ENCODE data around the gene ZNF821. TPM values are rescaled to one million over a fixed set of nuclear protein-coding genes. Genes with fewer than 3 reads are reported as not detected.
"Not testable (repeated sequence)": the region's sequence is repeated elsewhere in the genome, so short reads cannot be mapped to it uniquely, and the experiment has no call there.

Gene ZNF821
- total RNA-seq, 1 experiment from 2014 or later = 6.4 TPM

GRCh38 chr16:71834291-71834690 lies 49.7 kb downstream of the ZNF821 start:
- intact Hi-C loops (cut with micrococcal nuclease; ENCODE audit: unreplicated experiment) = no loop called here
- in situ Hi-C loops (cut with HindIII; ENCODE audit: low pct_unique_long_range_greater_than_20kb, low sequenced_read_pairs) = no loop called here
- no peaks in the 10 kb centered on the region for H3K9me3 ChIP-seq (ENCODE audit: control insufficient read depth, insufficient read depth, low read depth, low read length)
- BruUV-seq (replicated peaks) = no TSS peak
- ATAC-seq (no peak), DNase-seq (ENCODE audit: low read depth, low spot score) (no peak)
- TF ChIP-seq CTCF (IDR thresholded peaks at IDR 0.05) (no peak), REST (IDR thresholded peaks at IDR 0.05; ENCODE audit: insufficient read depth in 1 of 2, low read depth in 2 of 2, low read length in 1 of 2) (no peak), SIN3A (IDR thresholded peaks at IDR 0.05; ENCODE audit: borderline replicate concordance, insufficient read depth, low read depth, low read length) (no peak)
- CTCF ChIA-PET = no interaction called here
- H3K4me3 ChIP-seq (ENCODE audit: low read depth in 2 of 2, low read length in 2 of 2) = no peak overlapping the region
- H3K36me3 ChIP-seq (ENCODE audit: control insufficient read depth, insufficient read depth, low read length) = no peaks in the 10 kb centered on the region
- no peaks in the 10 kb centered on the region for H3K4me1 ChIP-seq (ENCODE audit: control insufficient read depth, insufficient read depth, low read length)
- POLR2A ChIA-PET = interaction anchor here (0.5 kb wide), 1 partner anchor 15 kb away, joined by 15 read pairs; no protein-coding TSS in a partner anchor
- no peak overlapping the region for H3K27ac ChIP-seq (ENCODE audit: low read length)
- no peaks in the 10 kb centered on the region for H3K27me3 ChIP-seq (ENCODE audit: control insufficient read depth, insufficient read depth, low read length)

GRCh38 chr16:71832112-71832511 lies 51.9 kb downstream of the ZNF821 start:
- H3K36me3 ChIP-seq (ENCODE audit: control insufficient read depth, insufficient read depth, low read length); H3K27ac ChIP-seq (ENCODE audit: low read length); BruUV-seq (replicated peaks); H3K4me3 ChIP-seq (ENCODE audit: low read depth in 2 of 2, low read length in 2 of 2); in situ Hi-C loops (cut with HindIII; ENCODE audit: low pct_unique_long_range_greater_than_20kb, low sequenced_read_pairs); H3K9me3 ChIP-seq (ENCODE audit: control insufficient read depth, insufficient read depth, low read depth, low read length); H3K27me3 ChIP-seq (ENCODE audit: control insufficient read depth, insufficient read depth, low read length); H3K4me1 ChIP-seq (ENCODE audit: control insufficient read depth, insufficient read depth, low read length); intact Hi-C loops (cut with micrococcal nuclease; ENCODE audit: unreplicated experiment); ATAC-seq; DNase-seq (ENCODE audit: low read depth, low spot score); POLR2A ChIA-PET; CTCF ChIA-PET: not testable (repeated sequence)

GRCh38 chr16:71831698-71832097 lies 52.3 kb downstream of the ZNF821 start:
- ATAC-seq; CTCF ChIA-PET; H3K4me1 ChIP-seq (ENCODE audit: control insufficient read depth, insufficient read depth, low read length); H3K27ac ChIP-seq (ENCODE audit: low read length); H3K36me3 ChIP-seq (ENCODE audit: control insufficient read depth, insufficient read depth, low read length); in situ Hi-C loops (cut with HindIII; ENCODE audit: low pct_unique_long_range_greater_than_20kb, low sequenced_read_pairs); DNase-seq (ENCODE audit: low read depth, low spot score); BruUV-seq (replicated peaks); intact Hi-C loops (cut with micrococcal nuclease; ENCODE audit: unreplicated experiment); POLR2A ChIA-PET; H3K4me3 ChIP-seq (ENCODE audit: low read depth in 2 of 2, low read length in 2 of 2); H3K9me3 ChIP-seq (ENCODE audit: control insufficient read depth, insufficient read depth, low read depth, low read length); H3K27me3 ChIP-seq (ENCODE audit: control insufficient read depth, insufficient read depth, low read length): not testable (repeated sequence)
